GM23338 (cell line): Measurements from ENCODE around the gene PNPLA2.

Experiments
- CREB1 ChIP-seq: fragments of 250-450 bp; sonication (Bioruptor Pico); IDR thresholded peaks from 2 replicates; pipeline ENCODE4 v1.5.0; 2020; ENCODE audit warnings: low read depth, mild to moderate bottlenecking, moderate library complexity
- EZH2 ChIP-seq: fragments of 200-600 bp; sonication (generic); IDR thresholded peaks from one replicate; pipeline ENCODE4 v1.8.0; 2017; ENCODE audit warnings: antibody characterized with exemption, mild to moderate bottlenecking, low read depth; ENCODE audit not compliant: unreplicated experiment
- EZH2phosphoT487 ChIP-seq: fragments of 200-600 bp; sonication (generic); IDR thresholded peaks from one replicate; pipeline ENCODE4 v1.8.1; 2018; ENCODE audit warnings: antibody characterized with exemption; ENCODE audit not compliant: unreplicated experiment
- JUNB ChIP-seq: IDR thresholded peaks from one replicate; pipeline ENCODE4 v1.6.1; 2016; ENCODE audit warnings: antibody characterized with exemption; ENCODE audit not compliant: unreplicated experiment
- POLR2AphosphoS5 ChIP-seq: IDR thresholded peaks from 2 replicates; pipeline ENCODE4 v1.6.1; 2016; ENCODE audit warnings: antibody characterized with exemption, low read depth
- TF ChIP-seq, protein P1 (sequence below), 2 experiments: fragments of 200-600 bp in 1 of 2; sonication (generic) in 1 of 2; conservative IDR thresholded peaks; 2 replicates each; pipeline versions ENCODE4 v1.5.1 to v1.6.1; 2016 to 2017; ENCODE audit warnings: antibody characterized with exemption in 2 of 2, low read depth in 2 of 2, mild to moderate bottlenecking in 2 of 2, moderate library complexity in 1 of 2

DNA sequence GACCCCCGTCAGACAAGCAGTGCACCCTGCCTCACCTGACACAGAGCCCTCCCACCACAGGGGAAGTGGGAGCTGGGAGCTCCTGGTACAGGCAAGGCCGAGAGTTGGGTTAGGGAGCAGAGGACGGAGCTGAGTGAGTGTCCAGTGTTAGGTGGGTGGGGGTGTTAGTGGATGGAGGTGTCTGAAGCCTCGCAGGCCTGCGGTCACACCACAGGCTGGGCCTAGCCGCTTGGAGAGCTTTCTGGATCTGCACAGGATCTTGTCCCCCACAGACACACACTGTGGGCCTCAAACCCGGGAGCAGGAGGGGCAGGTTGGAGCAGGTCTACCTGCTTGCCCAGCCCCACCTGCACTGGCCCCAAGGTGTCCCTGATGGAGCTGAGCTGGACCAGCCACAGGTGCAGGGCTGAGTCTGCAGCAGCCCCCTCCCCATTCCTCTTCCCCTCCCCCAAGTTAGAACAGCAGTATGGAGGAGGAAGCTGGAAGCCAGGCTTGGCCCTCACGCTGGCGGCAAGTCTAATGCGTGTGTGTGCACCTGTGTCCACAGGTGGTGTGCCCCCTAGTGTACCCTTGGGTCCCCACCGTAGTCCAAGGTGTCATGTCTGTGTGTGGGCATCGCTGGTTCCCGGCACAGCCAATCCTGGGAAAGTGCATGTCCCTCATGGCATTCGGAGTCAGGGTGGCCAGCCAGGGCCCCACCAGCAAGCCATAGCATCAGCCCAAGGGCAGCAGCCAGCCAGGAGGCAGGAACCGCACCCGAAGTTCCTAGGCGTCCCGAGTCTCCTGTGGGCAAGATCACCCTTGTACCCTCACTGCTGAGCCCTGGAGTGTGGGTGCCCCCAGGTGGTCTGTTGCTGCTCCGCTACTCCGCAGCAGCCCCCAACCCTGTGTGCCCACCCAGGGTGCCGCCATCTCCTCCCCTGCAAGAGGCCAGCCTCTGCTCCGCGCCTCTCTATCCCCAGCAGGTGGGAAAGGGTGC lies 39.4 kb upstream of the PNPLA2 start:
- TF ChIP-seq, protein P1, sequence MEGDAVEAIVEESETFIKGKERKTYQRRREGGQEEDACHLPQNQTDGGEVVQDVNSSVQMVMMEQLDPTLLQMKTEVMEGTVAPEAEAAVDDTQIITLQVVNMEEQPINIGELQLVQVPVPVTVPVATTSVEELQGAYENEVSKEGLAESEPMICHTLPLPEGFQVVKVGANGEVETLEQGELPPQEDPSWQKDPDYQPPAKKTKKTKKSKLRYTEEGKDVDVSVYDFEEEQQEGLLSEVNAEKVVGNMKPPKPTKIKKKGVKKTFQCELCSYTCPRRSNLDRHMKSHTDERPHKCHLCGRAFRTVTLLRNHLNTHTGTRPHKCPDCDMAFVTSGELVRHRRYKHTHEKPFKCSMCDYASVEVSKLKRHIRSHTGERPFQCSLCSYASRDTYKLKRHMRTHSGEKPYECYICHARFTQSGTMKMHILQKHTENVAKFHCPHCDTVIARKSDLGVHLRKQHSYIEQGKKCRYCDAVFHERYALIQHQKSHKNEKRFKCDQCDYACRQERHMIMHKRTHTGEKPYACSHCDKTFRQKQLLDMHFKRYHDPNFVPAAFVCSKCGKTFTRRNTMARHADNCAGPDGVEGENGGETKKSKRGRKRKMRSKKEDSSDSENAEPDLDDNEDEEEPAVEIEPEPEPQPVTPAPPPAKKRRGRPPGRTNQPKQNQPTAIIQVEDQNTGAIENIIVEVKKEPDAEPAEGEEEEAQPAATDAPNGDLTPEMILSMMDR (conservative IDR thresholded peaks at IDR 0.05; ENCODE audit: low read depth in 2 of 2), result peak in 1 of 2 experiments; percentile 28; a peak in 2 of 4 replicates
- no peak for TF ChIP-seq CREB1 (CRISPR knock-in tag)
- no peak for TF ChIP-seq EZH2
- no peak for TF ChIP-seq JUNB
- TF ChIP-seq POLR2AphosphoS5, result no peak
- no peak for TF ChIP-seq EZH2phosphoT487
